ENCODE data around the gene B4GALNT4.

DNA sequence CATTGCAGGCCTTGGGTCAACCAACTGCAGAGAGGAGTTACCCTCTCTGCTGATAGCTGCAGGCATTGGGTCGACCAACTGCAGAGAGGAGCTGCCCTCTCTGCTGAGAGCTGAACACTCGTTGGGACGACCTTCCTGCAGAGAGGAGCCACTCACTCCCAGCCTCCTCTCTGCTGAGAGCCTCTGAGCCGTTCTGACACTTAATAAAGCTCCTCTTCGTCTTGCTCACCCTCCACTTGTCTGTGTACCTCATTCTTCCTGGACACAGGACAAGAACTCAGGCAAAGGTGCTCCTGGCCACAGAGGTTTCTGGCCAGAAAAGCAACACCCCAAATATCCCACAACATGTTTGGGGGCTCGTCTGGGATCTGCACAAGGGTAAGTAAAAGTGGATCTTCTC lies 17.2 kb downstream of the B4GALNT4 start:
- TF ChIP-seq POLR2A (IDR thresholded peaks at IDR 0.05; ENCODE audit: low read depth, low read length) (no peak), POLR2AphosphoS5 (IDR thresholded peaks at IDR 0.05; ENCODE audit: low read depth, low read length) (no peak)
